B cell (primary cell): Measurements from ENCODE around the gene OLFML1. TPM values are rescaled to one million over a fixed set of nuclear protein-coding genes. Genes with fewer than 3 reads are reported as not detected.

Source experiments
- ATAC-seq: fragments of 200-7000 bp; cut with Tn5 transposase; one replicate; pipeline ENCODE4 v1.10.0; 2021; ENCODE audit warnings: low read depth, mild to moderate bottlenecking, moderate number of reproducible peaks, moderate library complexity
- CTCF ChIA-PET: fragments of 350-600 bp; sonication (Branson Sonifier 250); formaldehyde crosslinking; loops from one replicate; lab custom pipeline; 2021; ENCODE audit warnings: antibody characterized with exemption, inconsistent platforms; lab: Charles Lee
- POLR2A ChIA-PET: fragments of 350-600 bp; sonication (Branson Sonifier 250); formaldehyde crosslinking; loops from one replicate; lab custom pipeline; 2021; ENCODE audit warnings: antibody characterized with exemption; lab: Charles Lee
- DNase-seq: peaks from one replicate; pipeline ENCODE4 v3.0.0; 2013
- H2AFZ ChIP-seq: 2 replicates; pipeline ENCODE4 v1.6.1; 2012; ENCODE audit warnings: mild to moderate bottlenecking, low read depth, low read length; ENCODE audit not compliant: insufficient read depth, poor library complexity, severe bottlenecking
- H3K27ac ChIP-seq, 2 donors: 1 replicate in 1 of 2; 2 replicates in 1 of 2; pipeline ENCODE4 v1.5.1; 2012 to 2013; ENCODE audit warnings: low read length in 2 of 2, mild to moderate bottlenecking in 2 of 2, moderate library complexity in 1 of 2
- H3K27me3 ChIP-seq, 4 experiments: fragments of 200-600 bp in 1 of 4; sonication (generic) in 1 of 4; replicated peaks in 1 of 4; 1 replicate in 2 of 4; 2 replicates in 2 of 4; pipeline versions ENCODE4 v1.6.1 to v1.7.0; 2013 to 2016; ENCODE audit warnings: low read length in 3 of 4, mild to moderate bottlenecking in 2 of 4, mixed read lengths in 1 of 4, moderate library complexity in 1 of 4; ENCODE audit not compliant: insufficient read depth in 4 of 4, control insufficient read depth in 3 of 4; ENCODE audit errors: control extremely low read depth in 1 of 4
- H3K36me3 ChIP-seq, 2 experiments: replicated peaks in 1 of 2; 1 replicate in 1 of 2; 2 replicates in 1 of 2; pipeline versions ENCODE4 v1.6.1 to v1.7.1; 2013; ENCODE audit warnings: low read length in 1 of 2; ENCODE audit not compliant: insufficient read depth in 2 of 2, control insufficient read depth in 1 of 2; ENCODE audit errors: control extremely low read depth in 1 of 2, extremely low read depth in 1 of 2
- H3K4me1 ChIP-seq, 2 donors: fragments of 200-600 bp in 1 of 2; sonication (generic) in 1 of 2; 1 replicate in 1 of 2; 2 replicates in 1 of 2; pipeline versions ENCODE4 v1.5.1 to v1.6.1; 2013 to 2017; ENCODE audit warnings: low read length in 2 of 2; ENCODE audit not compliant: control insufficient read depth in 2 of 2, insufficient read depth in 2 of 2
- H3K4me2 ChIP-seq: replicated peaks from 2 replicates; pipeline ENCODE3; 2012; ENCODE audit warnings: mild to moderate bottlenecking, low read depth, low read length; ENCODE audit not compliant: poor library complexity, severe bottlenecking
- H3K4me3 ChIP-seq, 5 experiments: fragments of 200-600 bp in 1 of 5; sonication (generic) in 1 of 5; 1 replicate in 3 of 5; 2 replicates in 2 of 5; pipeline versions ENCODE4 v1.5.1 to v1.7.0; 2011 to 2016; ENCODE audit warnings: low read length in 4 of 5, mild to moderate bottlenecking in 4 of 5, low read depth in 2 of 5, control low read depth in 1 of 5, moderate library complexity in 1 of 5; ENCODE audit not compliant: insufficient read depth in 1 of 5; ENCODE audit errors: control extremely low read depth in 1 of 5, extremely low read depth in 1 of 5
- H3K79me2 ChIP-seq: fragments of 200-600 bp; sonication (generic); one replicate; pipeline ENCODE4 v1.6.0; 2016; ENCODE audit warnings: low read length; ENCODE audit not compliant: control insufficient read depth, insufficient read depth
- H3K9ac ChIP-seq: fragments of 200-600 bp; sonication (generic); 2 replicates; pipeline ENCODE4 v1.6.1; 2017; ENCODE audit warnings: mild to moderate bottlenecking, low read length, moderate library complexity
- H3K9me3 ChIP-seq, 3 donors: one replicate each; pipeline versions ENCODE4 v1.6.1 to v1.7.1; 2013; ENCODE audit warnings: low read length in 2 of 3; ENCODE audit not compliant: control insufficient read depth in 2 of 3, insufficient read depth in 1 of 3; ENCODE audit errors: control extremely low read depth in 1 of 3
- H4K20me1 ChIP-seq: 2 replicates; pipeline ENCODE4 v1.6.0; 2012; ENCODE audit warnings: mild to moderate bottlenecking, low read length; ENCODE audit not compliant: insufficient read depth, control insufficient read depth, poor library complexity, severe bottlenecking
- H3K27ac Mint-ChIP-seq: one replicate; pipeline ENCODE4 v1.8.0; 2021; ENCODE audit warnings: mixed read lengths
- H3K27me3 Mint-ChIP-seq: one replicate; pipeline ENCODE4 v1.8.0; 2021; ENCODE audit warnings: mixed read lengths
- H3K4me1 Mint-ChIP-seq: one replicate; pipeline ENCODE4 v1.8.0; 2021; ENCODE audit warnings: mixed read lengths
- H3K4me3 Mint-ChIP-seq: one replicate; pipeline ENCODE4 v1.8.0; 2021; ENCODE audit warnings: mixed read lengths
- H3K9me3 Mint-ChIP-seq: one replicate; pipeline ENCODE4 v1.8.0; 2022; ENCODE audit warnings: mixed read lengths; ENCODE audit not compliant: insufficient read depth
- EZH2 ChIP-seq: IDR thresholded peaks from 2 replicates; pipeline ENCODE4 v1.6.1; 2012; ENCODE audit warnings: borderline replicate concordance, low read depth, mild to moderate bottlenecking, moderate library complexity, low read length; ENCODE audit not compliant: insufficient read depth, poor library complexity, severe bottlenecking
- WGBS: methylation state at CpG from one replicate; pipeline ENCODE4 v1.1.5; 2013; ENCODE audit warnings: missing lambda C conversion rate; ENCODE audit not compliant: insufficient coverage; 5-methylcytosine and 5-hydroxymethylcytosine counted together
- intact Hi-C: fragments of 100-400 bp; cut with micrococcal nuclease; formaldehyde crosslinking; loops from one replicate; pipeline ENCODE4 v1.10.0; 2022
- polyA plus RNA-seq: library from polyadenylated mRNA; depleted of rRNA; stranded (reverse); fragments of >200 nt; gene quantifications from 2 replicates; pipeline ENCODE4 v1.2.3, GENCODE V29; 2012
- total RNA-seq, 2 donors: library from RNA; stranded (reverse); fragments of 120-200 nt in 1 of 2; gene quantifications; 1 replicate in 1 of 2; 2 replicates in 1 of 2; pipeline versions ENCODE4 v1.2.3 to v1.2.4, GENCODE V29; 2013 to 2022
- TF ChIP-seq, protein P1 (sequence below): fragments of 200-600 bp; IDR thresholded peaks from one replicate; pipeline ENCODE4 v1.8.0; 2022; ENCODE audit warnings: antibody characterized with exemption, mild to moderate bottlenecking

OLFML1 gene
- total and polyA plus RNA-seq, 2 donors (not counting 1 experiment from before 2014, with no cell fraction given): not detected

GRCh38 chr11:7487360-7487759 lies 2.1 kb downstream of the OLFML1 start:
- WGBS: no CpG with 5 or more reads among the region's 2 CpGs
- Histone ChIP-seq H3K9me3 (no peaks in the 10 kb centered on the region), H3K79me2 (peaks cover 10% of the 10 kb centered on the region), H3K4me2 (no peak overlapping the region), H3K36me3 (no peaks in the 10 kb centered on the region), H3K27me3 (no peaks in the 10 kb centered on the region), H2AFZ (no peak overlapping the region), H3K9ac (no peak overlapping the region), H4K20me1 (no peaks in the 10 kb centered on the region), H3K27ac (no peak overlapping the region), H3K4me1 (peaks cover 7 to 8% of the 10 kb centered on the region in 2 donors), H3K4me3 (no peak overlapping the region)
- CTCF ChIA-PET: interaction anchor here (2.2 kb wide), 1 partner anchor 8 kb away, joined by 6 read pairs; no protein-coding TSS in a partner anchor
- ATAC-seq (no peak), DNase-seq (no peak)
- H3K27ac Mint-ChIP-seq: no peak overlapping the region
- no peaks in the 10 kb centered on the region for H3K27me3 Mint-ChIP-seq
- no peak overlapping the region for H3K4me3 Mint-ChIP-seq
- POLR2A ChIA-PET: no interaction called here
- TF ChIP-seq, protein P1, sequence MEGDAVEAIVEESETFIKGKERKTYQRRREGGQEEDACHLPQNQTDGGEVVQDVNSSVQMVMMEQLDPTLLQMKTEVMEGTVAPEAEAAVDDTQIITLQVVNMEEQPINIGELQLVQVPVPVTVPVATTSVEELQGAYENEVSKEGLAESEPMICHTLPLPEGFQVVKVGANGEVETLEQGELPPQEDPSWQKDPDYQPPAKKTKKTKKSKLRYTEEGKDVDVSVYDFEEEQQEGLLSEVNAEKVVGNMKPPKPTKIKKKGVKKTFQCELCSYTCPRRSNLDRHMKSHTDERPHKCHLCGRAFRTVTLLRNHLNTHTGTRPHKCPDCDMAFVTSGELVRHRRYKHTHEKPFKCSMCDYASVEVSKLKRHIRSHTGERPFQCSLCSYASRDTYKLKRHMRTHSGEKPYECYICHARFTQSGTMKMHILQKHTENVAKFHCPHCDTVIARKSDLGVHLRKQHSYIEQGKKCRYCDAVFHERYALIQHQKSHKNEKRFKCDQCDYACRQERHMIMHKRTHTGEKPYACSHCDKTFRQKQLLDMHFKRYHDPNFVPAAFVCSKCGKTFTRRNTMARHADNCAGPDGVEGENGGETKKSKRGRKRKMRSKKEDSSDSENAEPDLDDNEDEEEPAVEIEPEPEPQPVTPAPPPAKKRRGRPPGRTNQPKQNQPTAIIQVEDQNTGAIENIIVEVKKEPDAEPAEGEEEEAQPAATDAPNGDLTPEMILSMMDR: no peak
- TF ChIP-seq EZH2: no peak
- H3K9me3 Mint-ChIP-seq: no peaks in the 10 kb centered on the region
- H3K4me1 Mint-ChIP-seq: peaks cover 6% of the 10 kb centered on the region
- intact Hi-C loops: no loop called here

- intact Hi-C loops: no loop called here
- Histone ChIP-seq H3K9me3 (no peaks in the 10 kb centered on the region), H4K20me1 (no peaks in the 10 kb centered on the region), H3K27ac (no peak overlapping the region), H3K27me3 (no peaks in the 10 kb centered on the region), H3K79me2 (peaks cover 13% of the 10 kb centered on the region), H3K9ac (no peak overlapping the region), H3K4me2 (no peak overlapping the region), H3K36me3 (no peaks in the 10 kb centered on the region), H3K4me1 (peaks cover 18 to 20% of the 10 kb centered on the region in 2 donors), H3K4me3 (no peak overlapping the region), H2AFZ (no peak overlapping the region)
- Mint-ChIP-seq H3K4me1 (peaks cover 16% of the 10 kb centered on the region), H3K27me3 (no peaks in the 10 kb centered on the region), H3K4me3 (no peak overlapping the region), H3K9me3 (no peaks in the 10 kb centered on the region), H3K27ac (no peak overlapping the region)
- no peak for TF ChIP-seq EZH2
- TF ChIP-seq, protein P1: no peak
- ChIA-PET CTCF (interaction anchor here (2.8 kb wide), 1 partner anchor 47 kb away, joined by 7 read pairs; no protein-coding TSS in a partner anchor), POLR2A (no interaction called here)
- DNase-seq: no peak
- no CpG with 5 or more reads among the region's 1 CpG for WGBS
- ATAC-seq: no peak
These were observed 3.4 kb downstream of the OLFML1 start for GRCh38 chr11:7488681-7489080.
